AG04450 (cell line): ENCODE measurements around the gene SHANK2. TPM values are rescaled to one million over a fixed set of nuclear protein-coding genes. Genes with fewer than 3 reads are reported as not detected.

ENCODE experiments used
- CTCF ChIA-PET: fragments of 300-600, 350-600 bp; formaldehyde crosslinking; extraction: SDS; loops from one replicate; lab custom pipeline; 2022; ENCODE audit warnings: antibody characterized with exemption, inconsistent platforms; lab: Charles Lee
- POLR2A ChIA-PET: fragments of 350-600 bp; formaldehyde crosslinking; extraction: SDS; loops from one replicate; lab custom pipeline; 2021; ENCODE audit warnings: antibody characterized with exemption, inconsistent platforms; lab: Yijun Ruan, JAX
- DNase-seq: peaks from one replicate; pipeline ENCODE4 v3.0.0-alpha.2; 2011; ENCODE audit warnings: low read depth, low spot score
- H3K27ac ChIP-seq: one replicate; pipeline ENCODE4 v1.5.1; 2012; ENCODE audit warnings: low read depth, low read length, control low read depth
- H3K27me3 ChIP-seq: one replicate; pipeline ENCODE4 v1.6.0; 2012; ENCODE audit warnings: low read length; ENCODE audit not compliant: control insufficient read depth, insufficient read depth
- H3K4me3 ChIP-seq: 2 replicates; pipeline ENCODE4 v1.5.1; 2011; ENCODE audit warnings: mild to moderate bottlenecking, low read depth, low read length, control low read depth
- H3K9me3 ChIP-seq: 2 replicates; pipeline ENCODE4 v1.5.1; 2012; ENCODE audit warnings: low read length; ENCODE audit not compliant: control insufficient read depth, insufficient read depth
- CTCF ChIP-seq: IDR thresholded peaks from 2 replicates; pipeline ENCODE4 v1.5.1; 2011; ENCODE audit warnings: low read depth, low read length, control low read depth, inconsistent platforms
- polyA plus RNA-seq: library from polyadenylated mRNA; depleted of rRNA; stranded (reverse); fragments of >200 nt; gene quantifications from 2 replicates; pipeline ENCODE4 v1.2.3, GENCODE V29; 2011

Gene SHANK2
- polyA plus RNA-seq, 1 experiment, result 0.72 TPM

GRCh38 chr11:71298761-71299181 is 46.4 kb upstream of the SHANK2 start:
- no peak for TF ChIP-seq CTCF
- Histone ChIP-seq H3K9me3 (peaks cover 10% of the 10 kb centered on the region), H3K27ac (peak overlapping the region; percentile 96), H3K27me3 (no peaks in the 10 kb centered on the region), H3K4me3 (no peak overlapping the region)
- ChIA-PET POLR2A (interaction anchor here (1.0 to 1.3 kb wide), 5 partner anchors 11 to 154 kb away, joined by 3 to 23 read pairs (median 7); partner anchors contain the start of genes NADSYN1 and SHANK2), CTCF (interaction anchor here (0.6 to 1.2 kb wide), 2 partner anchors 11 to 211 kb away, joined by 3 to 4 read pairs; no protein-coding TSS in a partner anchor)
- DNase-seq, result no peak

GRCh38 chr11:71298016-71298550 is 45.7 kb upstream of the SHANK2 start:
- DNase-seq, result no peak
- peaks cover 10% of the 10 kb centered on the region for H3K9me3 ChIP-seq
- no peak overlapping the region for H3K27ac ChIP-seq
- ChIA-PET CTCF (no interaction called here), POLR2A (no interaction called here)
- no peak overlapping the region for H3K4me3 ChIP-seq
- TF ChIP-seq CTCF, result no peak
- H3K27me3 ChIP-seq, result no peaks in the 10 kb centered on the region

GRCh38 chr11:71294846-71295600 is 42.6 kb upstream of the SHANK2 start:
- CTCF ChIA-PET, result no interaction called here
- POLR2A ChIA-PET, result no interaction called here
- Histone ChIP-seq H3K4me3 (no peak overlapping the region), H3K27ac (no peak overlapping the region), H3K27me3 (no peaks in the 10 kb centered on the region), H3K9me3 (peaks cover 3% of the 10 kb centered on the region)
- TF ChIP-seq CTCF, result no peak
- no peak for DNase-seq

- Histone ChIP-seq H3K27me3 (no peaks in the 10 kb centered on the region), H3K4me3 (no peak overlapping the region), H3K9me3 (peaks cover 3% of the 10 kb centered on the region), H3K27ac (no peak overlapping the region)
- ChIA-PET CTCF (no interaction called here), POLR2A (no interaction called here)
- no peak for TF ChIP-seq CTCF
- DNase-seq, result no peak
These were observed 41.8 kb upstream of the SHANK2 start for GRCh38 chr11:71293961-71294782.
